ENCODE data around the gene CCDC40.

DNA sequence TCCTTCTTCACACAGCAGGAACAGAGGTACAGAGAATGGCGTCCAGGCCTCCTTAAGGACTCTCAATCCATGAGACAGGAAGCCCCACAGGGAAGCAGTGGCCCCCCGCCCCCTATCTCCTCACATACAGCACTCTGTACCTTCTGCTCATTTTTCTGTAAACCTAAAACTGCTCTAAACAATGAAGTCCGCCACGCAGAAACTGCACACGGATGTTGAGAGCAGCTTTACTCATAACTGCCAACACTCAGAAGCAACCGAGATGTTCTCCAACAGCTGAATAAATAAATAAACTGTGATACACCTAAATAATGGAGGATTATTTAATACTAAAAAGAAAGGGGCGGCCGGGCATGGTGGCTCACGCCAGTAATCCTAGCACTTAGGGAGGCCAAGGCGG is 10.6 kb upstream of the CCDC40 start:
- TF ChIP-seq, protein P1, sequence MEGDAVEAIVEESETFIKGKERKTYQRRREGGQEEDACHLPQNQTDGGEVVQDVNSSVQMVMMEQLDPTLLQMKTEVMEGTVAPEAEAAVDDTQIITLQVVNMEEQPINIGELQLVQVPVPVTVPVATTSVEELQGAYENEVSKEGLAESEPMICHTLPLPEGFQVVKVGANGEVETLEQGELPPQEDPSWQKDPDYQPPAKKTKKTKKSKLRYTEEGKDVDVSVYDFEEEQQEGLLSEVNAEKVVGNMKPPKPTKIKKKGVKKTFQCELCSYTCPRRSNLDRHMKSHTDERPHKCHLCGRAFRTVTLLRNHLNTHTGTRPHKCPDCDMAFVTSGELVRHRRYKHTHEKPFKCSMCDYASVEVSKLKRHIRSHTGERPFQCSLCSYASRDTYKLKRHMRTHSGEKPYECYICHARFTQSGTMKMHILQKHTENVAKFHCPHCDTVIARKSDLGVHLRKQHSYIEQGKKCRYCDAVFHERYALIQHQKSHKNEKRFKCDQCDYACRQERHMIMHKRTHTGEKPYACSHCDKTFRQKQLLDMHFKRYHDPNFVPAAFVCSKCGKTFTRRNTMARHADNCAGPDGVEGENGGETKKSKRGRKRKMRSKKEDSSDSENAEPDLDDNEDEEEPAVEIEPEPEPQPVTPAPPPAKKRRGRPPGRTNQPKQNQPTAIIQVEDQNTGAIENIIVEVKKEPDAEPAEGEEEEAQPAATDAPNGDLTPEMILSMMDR (IDR thresholded peaks at IDR 0.05): no peak
- no peak for TF ChIP-seq POLR2AphosphoS5 (IDR thresholded peaks at IDR 0.05)
- TF ChIP-seq POLR2A (IDR thresholded peaks at IDR 0.05): no peak
